Activated naive CD8-positive, alpha-beta T cell treated with anti-CD3 and anti-CD28 coated beads, Interleukin-2, amount 50 U/mL, for 24 hours (primary cell): ENCODE measurements around the gene NDUFS1.
A peak's percentile ranks its signal among the peaks of the same experiment; 100 is the strongest.

Experiments
- ATAC-seq: fragments of 150-1000 bp; cut with Tn5 transposase; one replicate; pipeline ENCODE4 v1.10.0; 2021
- DNase-seq: peaks from one replicate; pipeline ENCODE4 v3.0.0; 2021
- H3K27ac Mint-ChIP-seq: one replicate; pipeline ENCODE4 v1.8.0; 2021; ENCODE audit warnings: mild to moderate bottlenecking, mixed read lengths
- H3K27me3 Mint-ChIP-seq: one replicate; pipeline ENCODE4 v1.8.0; 2021; ENCODE audit warnings: mixed read lengths
- H3K36me3 Mint-ChIP-seq: one replicate; pipeline ENCODE4 v1.8.0; 2021; ENCODE audit warnings: low read depth, mixed read lengths
- H3K4me1 Mint-ChIP-seq: one replicate; pipeline ENCODE4 v1.8.0; 2021; ENCODE audit warnings: mixed read lengths
- H3K4me3 Mint-ChIP-seq: one replicate; pipeline ENCODE4 v1.8.0; 2021; ENCODE audit warnings: mild to moderate bottlenecking, moderate library complexity, mixed read lengths
- H3K9me3 Mint-ChIP-seq: one replicate; pipeline ENCODE4 v1.8.0; 2021; ENCODE audit warnings: mixed read lengths

NDUFS1 gene

GRCh38 chr2:206098471-206098870 lies 60.8 kb downstream of the NDUFS1 start:
- DNase-seq (no peak), ATAC-seq (no peak)
- Mint-ChIP-seq H3K27ac (no peak overlapping the region), H3K4me3 (no peak overlapping the region), H3K36me3 (no peaks in the 10 kb centered on the region), H3K9me3 (no peaks in the 10 kb centered on the region), H3K4me1 (no peaks in the 10 kb centered on the region), H3K27me3 (no peaks in the 10 kb centered on the region)

GRCh38 chr2:206096876-206097275 lies 62.4 kb downstream of the NDUFS1 start:
- H3K9me3 Mint-ChIP-seq: no peaks in the 10 kb centered on the region
- H3K27ac Mint-ChIP-seq: no peak overlapping the region
- peaks cover 3% of the 10 kb centered on the region for H3K4me1 Mint-ChIP-seq
- DNase-seq (no peak), ATAC-seq (no peak)
- H3K4me3 Mint-ChIP-seq: no peak overlapping the region
- H3K36me3 Mint-ChIP-seq: no peaks in the 10 kb centered on the region
- no peaks in the 10 kb centered on the region for H3K27me3 Mint-ChIP-seq

- H3K36me3 Mint-ChIP-seq: no peaks in the 10 kb centered on the region
- ATAC-seq (no peak), DNase-seq (no peak)
- H3K4me1 Mint-ChIP-seq: peaks cover 6% of the 10 kb centered on the region
- H3K9me3 Mint-ChIP-seq: no peaks in the 10 kb centered on the region
- H3K27me3 Mint-ChIP-seq: no peaks in the 10 kb centered on the region
- no peak overlapping the region for H3K27ac Mint-ChIP-seq
- H3K4me3 Mint-ChIP-seq: no peak overlapping the region
Measured at GRCh38 chr2:206095536-206096332, 63.5 kb downstream of the NDUFS1 start.

- ATAC-seq: no peak
- no peak overlapping the region for H3K27ac Mint-ChIP-seq
Measured at GRCh38 chr2:206092297-206092696, 66.9 kb downstream of the NDUFS1 start.

GRCh38 chr2:206088248-206088647 lies 71.0 kb downstream of the NDUFS1 start:
- H3K4me3 Mint-ChIP-seq: no peak overlapping the region
- no peaks in the 10 kb centered on the region for H3K9me3 Mint-ChIP-seq
- H3K27me3 Mint-ChIP-seq: no peaks in the 10 kb centered on the region
- ATAC-seq: no peak
- H3K27ac Mint-ChIP-seq: no peak overlapping the region
- DNase-seq: no peak
- no peaks in the 10 kb centered on the region for H3K36me3 Mint-ChIP-seq
- peaks cover 34% of the 10 kb centered on the region for H3K4me1 Mint-ChIP-seq

More at GRCh38 chr2:206092297-206092696, 66.9 kb downstream of the NDUFS1 start:
- Mint-ChIP-seq H3K4me1 (peaks cover 17% of the 10 kb centered on the region), H3K9me3 (no peaks in the 10 kb centered on the region), H3K36me3 (no peaks in the 10 kb centered on the region), H3K27me3 (no peaks in the 10 kb centered on the region), H3K4me3 (no peak overlapping the region)
- DNase-seq: no peak

- Mint-ChIP-seq H3K9me3 (no peaks in the 10 kb centered on the region), H3K4me1 (peaks cover 41% of the 10 kb centered on the region), H3K27ac (peak overlapping the region; percentile 99), H3K4me3 (peak overlapping the region; percentile 94), H3K36me3 (no peaks in the 10 kb centered on the region), H3K27me3 (no peaks in the 10 kb centered on the region)
- ATAC-seq (no peak), DNase-seq (no peak)
Measured at GRCh38 chr2:206086716-206087350, 72.4 kb downstream of the NDUFS1 start.

GRCh38 chr2:206085742-206086445 lies 73.3 kb downstream of the NDUFS1 start, which contains the start of gene INO80D:
Gene INO80D, minus strand, starts transcription at chr2:206086174. Its CDS starts 23,158 bp downstream, at chr2:206063016.
- no peaks in the 10 kb centered on the region for H3K36me3 Mint-ChIP-seq
- no peaks in the 10 kb centered on the region for H3K27me3 Mint-ChIP-seq
- peak within 1 kb of the TSS; percentile 99 for H3K27ac Mint-ChIP-seq
- no peaks in the 10 kb centered on the region for H3K9me3 Mint-ChIP-seq
- ATAC-seq (peak; percentile 98), DNase-seq (peak; percentile 75)
- H3K4me1 Mint-ChIP-seq: peaks cover 47% of the 10 kb centered on the region
- peak within 1 kb of the TSS; percentile 94 for H3K4me3 Mint-ChIP-seq

- peaks cover 48% of the 10 kb centered on the region for H3K4me1 Mint-ChIP-seq
- H3K27ac Mint-ChIP-seq: peak overlapping the region; percentile 95
Measured at GRCh38 chr2:206084870-206085741, 74.1 kb downstream of the NDUFS1 start.

GRCh38 chr2:206084439-206084869 lies 74.8 kb downstream of the NDUFS1 start:
- Mint-ChIP-seq H3K9me3 (no peaks in the 10 kb centered on the region), H3K36me3 (no peaks in the 10 kb centered on the region), H3K4me1 (peaks cover 53% of the 10 kb centered on the region), H3K27me3 (no peaks in the 10 kb centered on the region), H3K27ac (peak overlapping the region; percentile 95), H3K4me3 (peak overlapping the region; percentile 94)
- peak; percentile 16 for DNase-seq
- no peak for ATAC-seq

More at GRCh38 chr2:206084870-206085741, 74.1 kb downstream of the NDUFS1 start:
- no peak for ATAC-seq
- Mint-ChIP-seq H3K36me3 (no peaks in the 10 kb centered on the region), H3K27me3 (no peaks in the 10 kb centered on the region), H3K9me3 (no peaks in the 10 kb centered on the region), H3K4me3 (peak overlapping the region; percentile 94)
- peak; percentile 50 for DNase-seq

GRCh38 chr2:206083602-206084438 lies 75.4 kb downstream of the NDUFS1 start:
- DNase-seq (peak; percentile 11), ATAC-seq (peak; percentile 12)
- Mint-ChIP-seq H3K27me3 (no peaks in the 10 kb centered on the region), H3K9me3 (no peaks in the 10 kb centered on the region), H3K27ac (peak overlapping the region; percentile 95), H3K4me3 (peak overlapping the region; percentile 94), H3K36me3 (no peaks in the 10 kb centered on the region), H3K4me1 (peaks cover 50% of the 10 kb centered on the region)

GRCh38 chr2:206082298-206082843 lies 76.9 kb downstream of the NDUFS1 start:
- Mint-ChIP-seq H3K36me3 (no peaks in the 10 kb centered on the region), H3K4me1 (peaks cover 47% of the 10 kb centered on the region), H3K27ac (no peak overlapping the region), H3K9me3 (no peaks in the 10 kb centered on the region), H3K4me3 (no peak overlapping the region), H3K27me3 (no peaks in the 10 kb centered on the region)
- ATAC-seq: no peak
- DNase-seq: no peak

- Mint-ChIP-seq H3K4me3 (no peak overlapping the region), H3K27me3 (no peaks in the 10 kb centered on the region), H3K9me3 (no peaks in the 10 kb centered on the region), H3K27ac (no peak overlapping the region), H3K36me3 (no peaks in the 10 kb centered on the region), H3K4me1 (peaks cover 39% of the 10 kb centered on the region)
- no peak for ATAC-seq
- DNase-seq: no peak
Measured at GRCh38 chr2:206080927-206081326, 78.3 kb downstream of the NDUFS1 start.
